Osteoblast (primary cell): Measurements from ENCODE around the gene GRB7. TPM values are rescaled to one million over a fixed set of nuclear protein-coding genes. Genes with fewer than 3 reads are reported as not detected.
A peak's percentile ranks its signal among the peaks of the same experiment; 100 is the strongest.
"Not testable (repeated sequence)": the region's sequence is repeated elsewhere in the genome, so short reads cannot be mapped to it uniquely, and the experiment has no call there.

Experiments used
- DNase-seq: peaks from one replicate; pipeline ENCODE4 v3.0.0; 2011; ENCODE audit warnings: low spot score, mixed read lengths; ENCODE audit not compliant: insufficient read length; ENCODE audit errors: missing footprints
- H2AFZ ChIP-seq: 2 replicates; pipeline ENCODE4 v1.6.0; 2011; ENCODE audit warnings: mild to moderate bottlenecking, low read length
- H3K27ac ChIP-seq: 2 replicates; pipeline ENCODE4 v1.5.1; 2011; ENCODE audit warnings: mild to moderate bottlenecking, low read depth, low read length, moderate library complexity
- H3K27me3 ChIP-seq: 2 replicates; pipeline ENCODE4 v1.6.0; 2012; ENCODE audit warnings: mild to moderate bottlenecking, control low read depth, inconsistent platforms, low read length, moderate library complexity; ENCODE audit not compliant: insufficient read depth
- H3K36me3 ChIP-seq: 2 replicates; pipeline ENCODE4 v1.5.1; 2011; ENCODE audit warnings: mild to moderate bottlenecking, low read length, control low read depth, moderate library complexity; ENCODE audit not compliant: insufficient read depth
- H3K4me1 ChIP-seq: 2 replicates; pipeline ENCODE4 v1.5.1; 2011; ENCODE audit warnings: mild to moderate bottlenecking, low read length, control low read depth, moderate library complexity; ENCODE audit not compliant: insufficient read depth
- H3K4me2 ChIP-seq: 2 replicates; pipeline ENCODE4 v1.6.0; 2011; ENCODE audit warnings: mild to moderate bottlenecking, low read length; ENCODE audit not compliant: insufficient read depth
- H3K4me3 ChIP-seq: fragments of 200-600 bp; sonication (generic); 3 replicates; pipeline ENCODE4 v1.5.1; 2012; ENCODE audit warnings: mild to moderate bottlenecking, low read length, inconsistent platforms; ENCODE audit not compliant: insufficient read depth
- H3K79me2 ChIP-seq: 2 replicates; pipeline ENCODE4 v1.6.0; 2012; ENCODE audit warnings: mild to moderate bottlenecking, low read length, control low read depth, inconsistent platforms; ENCODE audit not compliant: insufficient read depth
- H3K9me3 ChIP-seq: 2 replicates; pipeline ENCODE4 v1.5.1; 2011; ENCODE audit warnings: low read depth, low read length, control low read depth
- H4K20me1 ChIP-seq: 2 replicates; pipeline ENCODE4 v1.6.0; 2012; ENCODE audit warnings: mild to moderate bottlenecking, low read length, control low read depth; ENCODE audit not compliant: insufficient read depth
- total RNA-seq: library from RNA; depleted of rRNA; stranded (reverse); fragments of >200 nt; gene quantifications from 2 replicates; pipeline ENCODE4 v1.2.3, GENCODE V29; 2012
- TF ChIP-seq, protein P1 (sequence below): IDR thresholded peaks from 2 replicates; pipeline ENCODE4 v1.5.1; 2011; ENCODE audit warnings: mild to moderate bottlenecking, low read depth, low read length, moderate library complexity; ENCODE audit errors: extremely low read depth

Gene GRB7
- total RNA-seq, 1 donor, result under 0.01 TPM

DNA sequence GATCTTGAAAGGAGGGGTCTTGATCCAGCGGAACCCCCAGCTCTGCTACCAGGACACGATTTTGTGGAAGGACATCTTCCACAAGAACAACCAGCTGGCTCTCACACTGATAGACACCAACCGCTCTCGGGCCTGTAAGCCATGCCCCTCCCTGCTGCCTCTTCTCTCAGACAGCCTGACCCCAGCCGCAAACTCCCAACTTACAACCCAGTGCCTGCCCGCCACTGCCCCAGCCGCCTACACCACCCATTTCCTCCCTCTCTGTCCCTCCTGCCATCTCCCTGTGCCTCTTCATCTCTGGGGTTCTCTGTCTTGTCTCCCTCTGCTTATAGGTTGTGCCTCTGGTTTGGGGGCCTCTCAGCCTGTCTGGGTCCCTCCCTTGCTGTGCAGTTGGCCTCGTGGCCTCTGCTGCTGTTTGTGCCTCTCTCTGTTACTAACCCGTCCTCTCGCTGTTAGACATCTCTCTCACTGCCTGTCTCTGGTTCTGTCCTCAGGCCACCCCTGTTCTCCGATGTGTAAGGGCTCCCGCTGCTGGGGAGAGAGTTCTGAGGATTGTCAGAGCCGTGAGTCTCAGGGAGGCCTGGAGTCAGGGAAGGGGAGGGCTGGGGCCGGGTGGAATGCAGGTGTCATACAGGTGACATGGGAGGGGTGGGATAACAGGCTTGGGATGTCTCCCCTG lies 28.3 kb upstream of the GRB7 start:
- TF ChIP-seq, protein P1, sequence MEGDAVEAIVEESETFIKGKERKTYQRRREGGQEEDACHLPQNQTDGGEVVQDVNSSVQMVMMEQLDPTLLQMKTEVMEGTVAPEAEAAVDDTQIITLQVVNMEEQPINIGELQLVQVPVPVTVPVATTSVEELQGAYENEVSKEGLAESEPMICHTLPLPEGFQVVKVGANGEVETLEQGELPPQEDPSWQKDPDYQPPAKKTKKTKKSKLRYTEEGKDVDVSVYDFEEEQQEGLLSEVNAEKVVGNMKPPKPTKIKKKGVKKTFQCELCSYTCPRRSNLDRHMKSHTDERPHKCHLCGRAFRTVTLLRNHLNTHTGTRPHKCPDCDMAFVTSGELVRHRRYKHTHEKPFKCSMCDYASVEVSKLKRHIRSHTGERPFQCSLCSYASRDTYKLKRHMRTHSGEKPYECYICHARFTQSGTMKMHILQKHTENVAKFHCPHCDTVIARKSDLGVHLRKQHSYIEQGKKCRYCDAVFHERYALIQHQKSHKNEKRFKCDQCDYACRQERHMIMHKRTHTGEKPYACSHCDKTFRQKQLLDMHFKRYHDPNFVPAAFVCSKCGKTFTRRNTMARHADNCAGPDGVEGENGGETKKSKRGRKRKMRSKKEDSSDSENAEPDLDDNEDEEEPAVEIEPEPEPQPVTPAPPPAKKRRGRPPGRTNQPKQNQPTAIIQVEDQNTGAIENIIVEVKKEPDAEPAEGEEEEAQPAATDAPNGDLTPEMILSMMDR, result no peak
- no peaks in the 10 kb centered on the region for H3K27me3 ChIP-seq
- peaks cover 5% of the 10 kb centered on the region for H3K4me1 ChIP-seq
- H3K9me3 ChIP-seq, result no peaks in the 10 kb centered on the region
- H4K20me1 ChIP-seq, result peaks cover 26% of the 10 kb centered on the region
- DNase-seq, result peak; percentile 43
- H3K4me3 ChIP-seq, result no peak overlapping the region
- H3K36me3 ChIP-seq, result peaks cover 43% of the 10 kb centered on the region
- H3K79me2 ChIP-seq, result peaks cover 22% of the 10 kb centered on the region
- no peak overlapping the region for H3K4me2 ChIP-seq
- no peak overlapping the region for H2AFZ ChIP-seq
- no peak overlapping the region for H3K27ac ChIP-seq

- peaks cover 45% of the 10 kb centered on the region for H3K36me3 ChIP-seq
- no peaks in the 10 kb centered on the region for H3K4me1 ChIP-seq
- peak; percentile 64 for DNase-seq
- H3K4me3 ChIP-seq, result no peak overlapping the region
- no peak overlapping the region for H2AFZ ChIP-seq
- H3K27ac ChIP-seq, result no peak overlapping the region
- H3K4me2 ChIP-seq, result no peak overlapping the region
- H3K79me2 ChIP-seq, result peaks cover 14% of the 10 kb centered on the region
- no peaks in the 10 kb centered on the region for H3K27me3 ChIP-seq
- TF ChIP-seq, protein P1, result no peak
- peaks cover 18% of the 10 kb centered on the region for H4K20me1 ChIP-seq
- H3K9me3 ChIP-seq, result no peaks in the 10 kb centered on the region
Measured at GRCh38 chr17:39709998-39710964, 27.5 kb upstream of the GRB7 start.

GRCh38 chr17:39711071-39711470 lies 26.7 kb upstream of the GRB7 start:
- DNase-seq, H3K4me1 ChIP-seq, H3K27me3 ChIP-seq, H2AFZ ChIP-seq, H3K9me3 ChIP-seq, H3K27ac ChIP-seq, H3K4me2 ChIP-seq, H3K79me2 ChIP-seq, H3K4me3 ChIP-seq: not testable (repeated sequence)
- peaks cover 11% of the 10 kb centered on the region for H4K20me1 ChIP-seq
- peaks cover 51% of the 10 kb centered on the region for H3K36me3 ChIP-seq

DNA sequence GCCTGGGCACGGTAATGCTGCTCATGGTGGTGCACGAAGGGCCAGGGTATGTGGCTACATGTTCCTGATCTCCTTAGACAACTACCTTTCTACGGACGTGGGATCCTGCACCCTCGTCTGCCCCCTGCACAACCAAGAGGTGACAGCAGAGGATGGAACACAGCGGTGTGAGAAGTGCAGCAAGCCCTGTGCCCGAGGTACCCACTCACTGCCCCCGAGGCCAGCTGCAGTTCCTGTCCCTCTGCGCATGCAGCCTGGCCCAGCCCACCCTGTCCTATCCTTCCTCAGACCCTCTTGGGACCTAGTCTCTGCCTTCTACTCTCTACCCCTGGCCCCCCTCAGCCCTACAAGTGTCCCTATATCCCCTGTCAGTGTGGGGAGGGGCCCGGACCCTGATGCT lies 25.9 kb upstream of the GRB7 start:
- Histone ChIP-seq H3K36me3 (peaks cover 55% of the 10 kb centered on the region), H3K4me2 (no peak overlapping the region)
- peak; percentile 36 for DNase-seq

More for the DNA sequence above, 25.9 kb upstream of the GRB7 start:
- no peaks in the 10 kb centered on the region for H3K4me1 ChIP-seq
- H3K27me3 ChIP-seq, result no peaks in the 10 kb centered on the region
- H3K27ac ChIP-seq, result no peak overlapping the region
- peaks cover 4% of the 10 kb centered on the region for H4K20me1 ChIP-seq
- H3K9me3 ChIP-seq, result no peaks in the 10 kb centered on the region
- H3K79me2 ChIP-seq, result no peaks in the 10 kb centered on the region
- TF ChIP-seq, protein P1, result no peak
- no peak overlapping the region for H2AFZ ChIP-seq
- H3K4me3 ChIP-seq, result no peak overlapping the region
